ENCODE measurements around the gene SPATA20.

SPATA20 gene

GRCh38 chr17:50593321-50593720 is 46.3 kb downstream of the SPATA20 start:
- no peak for TF ChIP-seq ZFX (IDR thresholded peaks at IDR 0.05)
- no peak for TF ChIP-seq CTCF (conservative IDR thresholded peaks at IDR 0.05)
- no peak overlapping the region for H3K27ac ChIP-seq

- no peak overlapping the region for H3K27ac ChIP-seq
- no peak for TF ChIP-seq ZFX (IDR thresholded peaks at IDR 0.05)
- TF ChIP-seq CTCF (conservative IDR thresholded peaks at IDR 0.05), result no peak
Measured at GRCh38 chr17:50594128-50594823, 47.3 kb downstream of the SPATA20 start.

- TF ChIP-seq ZFX (IDR thresholded peaks at IDR 0.05) (no peak), CTCF (conservative IDR thresholded peaks at IDR 0.05) (no peak)
- H3K27ac ChIP-seq, result no peak overlapping the region
Measured at GRCh38 chr17:50594892-50595291, 47.9 kb downstream of the SPATA20 start.

GRCh38 chr17:50596191-50597037 is 49.4 kb downstream of the SPATA20 start:
- TF ChIP-seq ZFX (IDR thresholded peaks at IDR 0.05), result no peak
- no peak for TF ChIP-seq CTCF (conservative IDR thresholded peaks at IDR 0.05)
- H3K27ac ChIP-seq, result no peak overlapping the region

GRCh38 chr17:50598487-50598886 is 51.5 kb downstream of the SPATA20 start:
- no peak overlapping the region for H3K27ac ChIP-seq
- TF ChIP-seq ZFX (IDR thresholded peaks at IDR 0.05) (no peak), CTCF (conservative IDR thresholded peaks at IDR 0.05) (no peak)

GRCh38 chr17:50599606-50600005 is 52.6 kb downstream of the SPATA20 start:
- H3K27ac ChIP-seq, result no peak overlapping the region
- TF ChIP-seq CTCF (conservative IDR thresholded peaks at IDR 0.05) (no peak), ZFX (IDR thresholded peaks at IDR 0.05) (no peak)

- no peak for TF ChIP-seq ZFX (IDR thresholded peaks at IDR 0.05)
- no peak for TF ChIP-seq CTCF (conservative IDR thresholded peaks at IDR 0.05)
- H3K27ac ChIP-seq, result no peak overlapping the region
Measured at GRCh38 chr17:50601823-50602375, 54.9 kb downstream of the SPATA20 start.
